A549 (cell line): ENCODE results near the gene GALNTL6.

Experiments used
- CHD2 ChIP-seq: fragments of 150-350 bp; IDR thresholded peaks from 2 replicates; pipeline ENCODE4 v1.6.1; 2014; ENCODE audit warnings: low read length; ENCODE audit not compliant: partially characterized antibody
- CTCF ChIP-seq: fragments of >200 bp; sonication (Bioruptor Twin); formaldehyde crosslinking; IDR thresholded peaks from 3 replicates; pipeline ENCODE4 v1.5.1; 2016
- EP300 ChIP-seq, 2 experiments: fragments of >200 bp; sonication (Bioruptor Twin); formaldehyde crosslinking; IDR thresholded peaks; 2 replicates in 1 of 2; 3 replicates in 1 of 2; pipeline ENCODE4 v1.6.1; 2016 to 2017
- MAX ChIP-seq: IDR thresholded peaks from 2 replicates; pipeline ENCODE4 v1.6.1; 2012
- POLR2A ChIP-seq: IDR thresholded peaks from 2 replicates; pipeline ENCODE4 v1.6.1; 2012; ENCODE audit warnings: mild to moderate bottlenecking, low read length
- POLR2AphosphoS2 ChIP-seq: conservative IDR thresholded peaks from 2 replicates; pipeline ENCODE4 v1.6.1; 2012; ENCODE audit warnings: low read length, improper control_type of control experiment, inconsistent platforms
- RAD21 ChIP-seq, 2 experiments: fragments of >200 bp in 1 of 2; sonication (Bioruptor Twin) in 1 of 2; formaldehyde crosslinking in 1 of 2; IDR thresholded peaks in 1 of 2; conservative IDR thresholded peaks in 1 of 2; 2 replicates in 1 of 2; 3 replicates in 1 of 2; pipeline ENCODE4 v1.6.1; 2012 to 2018; ENCODE audit warnings: inconsistent platforms in 1 of 2
- RCOR1 ChIP-seq: fragments of 150-350 bp; IDR thresholded peaks from 2 replicates; pipeline ENCODE4 v1.6.1; 2014; ENCODE audit warnings: antibody characterized with exemption, low read length, low read depth
- RNF2 ChIP-seq: fragments of 200-600 bp; sonication (generic); IDR thresholded peaks from 2 replicates; pipeline ENCODE4 v1.6.1; 2016; ENCODE audit warnings: low read depth, mild to moderate bottlenecking, antibody characterized with exemption, moderate library complexity, borderline replicate concordance
- SMC3 ChIP-seq: fragments of >200 bp; sonication (Bioruptor Twin); formaldehyde crosslinking; IDR thresholded peaks from 3 replicates; pipeline ENCODE4 v1.6.1; 2018; ENCODE audit warnings: inconsistent platforms
- USF2 ChIP-seq: fragments of 450-650 bp; IDR thresholded peaks from 2 replicates; pipeline ENCODE4 v1.6.1; 2014; ENCODE audit warnings: antibody characterized with exemption
- ZNF302 ChIP-seq: fragments of 250-450 bp; sonication (Bioruptor Pico); IDR thresholded peaks from 2 replicates; pipeline ENCODE4 v1.9.0; 2021; ENCODE audit warnings: inconsistent platforms, mild to moderate bottlenecking, moderate library complexity
- ZSCAN20 ChIP-seq: fragments of 250-450 bp; sonication (Bioruptor Pico); IDR thresholded peaks from 2 replicates; pipeline ENCODE4 v1.8.0; 2022; ENCODE audit warnings: mild to moderate bottlenecking, moderate library complexity

GRCh38 chr4:171993247-171993646 is 180.0 kb downstream of the GALNTL6 start:
- TF ChIP-seq RNF2 (no peak), CTCF (no peak), ZSCAN20 (no peak), EP300 (IDR thresholded peaks at IDR 0.05) (no peak), MAX (no peak), POLR2A (no peak), ZNF302 (no peak), CHD2 (no peak), RCOR1 (no peak), POLR2AphosphoS2 (no peak), USF2 (no peak), SMC3 (no peak), RAD21 (conservative IDR thresholded peaks at IDR 0.05 in 1 of 2, IDR thresholded peaks at IDR 0.05 in 1 of 2) (no peak)
